K562 (cell line): ENCODE data around the gene HGS. TPM values are rescaled to one million over a fixed set of nuclear protein-coding genes. Genes with fewer than 3 reads are reported as not detected.

ENCODE experiments used
- ATAC-seq: fragments of 200-7000 bp; cut with Tn5 transposase; 3 replicates; pipeline ENCODE4 v1.9.1; 2020; ENCODE audit warnings: moderate library complexity
- BruUV-seq: library from RNA; stranded (reverse); fragments of 400-500 nt; replicated peaks from 2 replicates; lab custom pipeline; 2021; lab: Mats Ljungman, UMichigan
- CTCF ChIA-PET: fragments of 300-600 bp; formaldehyde crosslinking; extraction: SDS; loops from one replicate; lab custom pipeline; 2021; ENCODE audit warnings: low intra/inter-chr PET ratio; lab: Yijun Ruan, JAX
- POLR2A ChIA-PET: fragments of 300-600, 350-650 bp; sonication (Branson Sonifier 250); formaldehyde crosslinking; extraction: SDS; loops from one replicate; lab custom pipeline; 2021; ENCODE audit warnings: antibody characterized with exemption, inconsistent platforms; lab: Yijun Ruan, JAX
- DNase-seq, 4 experiments: peaks; one replicate each; pipeline versions ENCODE4 v3.0.0 to v3.0.0-alpha.2; 2011 to 2018; ENCODE audit warnings: low spot score in 3 of 4, mixed read lengths in 3 of 4; ENCODE audit errors: extremely low read depth in 1 of 4
- FAIRE-seq: peaks from 2 replicates; lab custom pipeline; 2011; peaks lifted over from hg19 to GRCh38; lab: Jason Lieb, UNC
- H2AFZ ChIP-seq: 2 replicates; pipeline ENCODE4 v1.6.0; 2011; ENCODE audit warnings: low read depth, low read length, control low read depth, inconsistent platforms
- H3K27ac ChIP-seq: fragments of 200-600 bp; 3 replicates; pipeline ENCODE4 v1.8.0; 2011; ENCODE audit warnings: low read depth, mild to moderate bottlenecking, control low read depth, inconsistent platforms, low read length, moderate library complexity, mixed read lengths; ENCODE audit errors: extremely low read depth
- H3K27me3 ChIP-seq, 2 experiments: fragments of 300-600 bp in 1 of 2; 2 replicates in 1 of 2; 3 replicates in 1 of 2; pipeline versions ENCODE4 v1.6.0 to v1.8.0; 2011; ENCODE audit warnings: inconsistent platforms in 2 of 2, low read length in 2 of 2, mild to moderate bottlenecking in 1 of 2, mixed read lengths in 1 of 2, moderate library complexity in 1 of 2; ENCODE audit not compliant: control insufficient read depth in 2 of 2, insufficient read depth in 2 of 2
- H3K36me3 ChIP-seq: fragments of 300-600 bp; 3 replicates; pipeline ENCODE4 v1.8.0; 2011; ENCODE audit warnings: mild to moderate bottlenecking, low read length, inconsistent platforms; ENCODE audit not compliant: control insufficient read depth, insufficient read depth
- H3K4me1 ChIP-seq, 2 experiments: fragments of 200-600 bp in 1 of 2; replicated peaks in 1 of 2; 2 replicates in 1 of 2; 3 replicates in 1 of 2; pipeline versions ENCODE4 v1.5.1 to v1.8.0; 2011; ENCODE audit warnings: inconsistent platforms in 2 of 2, low read length in 2 of 2, mild to moderate bottlenecking in 1 of 2, mixed read lengths in 1 of 2, moderate library complexity in 1 of 2; ENCODE audit not compliant: control insufficient read depth in 2 of 2, insufficient read depth in 2 of 2
- H3K4me2 ChIP-seq: 2 replicates; pipeline ENCODE4 v1.6.1; 2011; ENCODE audit warnings: low read length, control low read depth, inconsistent platforms, mixed read lengths; ENCODE audit not compliant: insufficient read depth
- H3K4me3 ChIP-seq: fragments of 200-600 bp; sonication (generic), shearing (Covaris generic); 2 replicates; pipeline ENCODE4 v1.5.1; 2016; ENCODE audit warnings: control low read depth, inconsistent platforms
- H3K79me2 ChIP-seq: fragments of 200-600 bp; 3 replicates; pipeline ENCODE4 v1.8.0; 2011; ENCODE audit warnings: low read length, inconsistent platforms; ENCODE audit not compliant: control insufficient read depth, insufficient read depth
- H3K9ac ChIP-seq, 2 experiments: 2 replicates each; pipeline versions ENCODE4 v1.6.0 to v1.6.1; 2011; ENCODE audit warnings: low read depth in 2 of 2, low read length in 2 of 2, control low read depth in 1 of 2, inconsistent platforms in 1 of 2, mild to moderate bottlenecking in 1 of 2, mixed read lengths in 1 of 2; ENCODE audit not compliant: insufficient read depth in 1 of 2
- H3K9me1 ChIP-seq: one replicate; pipeline ENCODE4 v1.6.0; 2011; ENCODE audit warnings: inconsistent platforms, mild to moderate bottlenecking, low read length, moderate library complexity; ENCODE audit not compliant: control insufficient read depth, insufficient read depth
- H3K9me3 ChIP-seq: replicated peaks from 2 replicates; pipeline ENCODE4 v1.5.1; 2011; ENCODE audit warnings: low read depth, low read length, inconsistent platforms; ENCODE audit not compliant: control insufficient read depth, insufficient read depth
- H4K20me1 ChIP-seq: replicated peaks from 2 replicates; pipeline ENCODE4 v1.6.1; 2011; ENCODE audit warnings: low read length, inconsistent platforms, mixed read lengths; ENCODE audit not compliant: control insufficient read depth, insufficient read depth
- MEIS2 ChIP-seq: fragments of 450-650 bp; IDR thresholded peaks from 2 replicates; pipeline ENCODE4 v1.6.1; 2014; ENCODE audit warnings: mild to moderate bottlenecking; ENCODE audit not compliant: partially characterized antibody
- RNF219 ChIP-seq: fragments of 250-450 bp; sonication (Bioruptor Pico); IDR thresholded peaks from 2 replicates; pipeline ENCODE4 v1.5.0; 2022; ENCODE audit warnings: mild to moderate bottlenecking
- STAG1 ChIP-seq: sonication (generic); formaldehyde crosslinking; IDR thresholded peaks from 2 replicates; pipeline ENCODE4 v1.5.0; 2020; ENCODE audit warnings: missing genetic modification reagents, borderline replicate concordance
- ZBED1 ChIP-seq: IDR thresholded peaks from 2 replicates; pipeline ENCODE4 v1.6.1; 2014
- ZBTB33 ChIP-seq: sonication (generic); formaldehyde crosslinking; IDR thresholded peaks from 2 replicates; pipeline ENCODE4 v1.8.1; 2023; ENCODE audit warnings: mild to moderate bottlenecking, missing genetic modification reagents
- ZNF24 ChIP-seq: fragments of 450-650 bp; IDR thresholded peaks from 2 replicates; pipeline ENCODE4 v1.6.1; 2016
- WGBS: fragments of 100-300 bp; shearing (Covaris generic); methylation state at CpG from one replicate; pipeline ENCODE4 v1.1.6; 2016; ENCODE audit warnings: low coverage, mixed read lengths; ENCODE audit not compliant: insufficient coverage; ENCODE audit errors: missing lambda C conversion rate; 5-methylcytosine and 5-hydroxymethylcytosine counted together
- in situ Hi-C: fragments of 300-500 bp; cut with MboI; formaldehyde crosslinking; loops from 4 replicates; pipeline ENCODE4 v1.15.0; 2018; ENCODE audit warnings: inconsistent platforms, mixed read lengths
- intact Hi-C: fragments of 100-400 bp; cut with micrococcal nuclease; formaldehyde crosslinking; loops from 2 replicates; pipeline ENCODE4 v1.14.2; 2022
- polyA plus RNA-seq, 8 experiments: library from polyadenylated mRNA; depleted of rRNA in 4 of 8; stranded (reverse) in 5 of 8; unstranded in 3 of 8; fragments of >200 nt; fragmentation: Nextera tagmentation in 2 of 8; fragmentation: Illumina TruSeq in 1 of 8; extraction: Ambion mirVana in 2 of 8; extraction: Trizol in 1 of 8; gene quantifications; 2 replicates each; pipeline versions ENCODE4 v1.2.1 to v1.2.3, GENCODE V29; 2011 to 2014; ENCODE audit warnings: inconsistent platforms in 1 of 8, missing spikeins in 1 of 8
- total RNA-seq, 7 experiments: library from RNA; depleted of rRNA in 6 of 7; stranded (reverse); fragments of >200 nt in 6 of 7; fragmentation: Illumina TruSeq in 2 of 7; extraction: Trizol in 2 of 7; gene quantifications; 2 replicates each; pipeline versions ENCODE4 v1.2.1 to v1.2.3, GENCODE V29; 2011 to 2021; ENCODE audit warnings: low replicate concordance in 1 of 7
- TF ChIP-seq, protein P1 (sequence below): fragments of 450-650 bp; conservative IDR thresholded peaks from 2 replicates; pipeline ENCODE4 v1.6.1; 2016; ENCODE audit warnings: missing genetic modification characterization, low read depth, mild to moderate bottlenecking, missing compliant biosample characterization, moderate library complexity
- TF ChIP-seq, protein P2 (sequence below): fragments of 250-450 bp; sonication (Bioruptor Pico); IDR thresholded peaks from 2 replicates; pipeline ENCODE4 v1.8.0; 2022; ENCODE audit warnings: inconsistent platforms, mild to moderate bottlenecking, moderate library complexity, borderline replicate concordance
- TF ChIP-seq, protein P3 (sequence below): sonication (generic); formaldehyde crosslinking; IDR thresholded peaks from 2 replicates; pipeline ENCODE4 v1.8.1; 2022; ENCODE audit warnings: missing genetic modification reagents

Gene HGS
- total and polyA plus RNA-seq, 9 of the 15 experiments (the other 6 are each of a cell fraction or from before 2014, with no cell fraction given): 3.9 to 176 (median 77.1) TPM

DNA sequence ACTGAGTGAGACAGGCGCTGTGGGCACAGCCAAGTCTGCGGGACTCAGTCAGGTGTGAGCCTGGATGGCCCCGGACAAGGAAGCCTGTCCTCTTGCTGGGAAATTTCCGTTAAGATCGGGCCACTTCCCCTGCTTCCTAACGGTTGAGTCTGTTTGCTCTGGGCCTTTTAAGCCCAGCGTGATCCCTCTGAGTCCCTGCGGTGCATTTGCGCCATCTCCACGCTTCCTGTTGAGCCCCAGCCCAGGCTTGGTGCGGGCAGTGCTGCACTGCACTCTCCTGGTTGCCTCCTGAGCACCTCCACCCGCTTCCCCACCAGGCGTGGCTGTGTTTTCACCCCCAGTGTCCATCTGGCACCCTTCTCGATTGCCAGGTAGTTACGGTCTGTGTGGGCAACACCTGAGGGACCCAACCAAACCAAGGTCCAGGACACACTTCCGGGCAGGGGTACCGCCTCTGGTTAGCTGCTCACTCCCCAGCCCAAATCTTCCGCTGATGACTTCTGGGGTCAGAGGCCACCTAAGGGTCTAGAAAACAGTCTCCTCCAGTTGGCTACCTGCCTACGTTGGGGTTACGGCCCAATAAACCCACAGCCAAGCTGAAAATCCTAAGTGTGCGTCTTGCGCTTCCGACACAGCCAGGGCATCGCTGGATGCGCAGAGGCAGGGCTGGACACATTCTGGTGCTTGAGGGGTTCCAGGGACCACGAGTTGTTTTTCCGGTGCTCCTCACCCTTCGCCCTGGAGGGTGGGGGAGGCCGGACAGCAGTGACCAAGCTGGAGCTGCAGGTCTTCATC lies 26.9 kb downstream of the HGS start:
- intact Hi-C loops (no loop called here), in situ Hi-C loops (no loop called here)
- Histone ChIP-seq H3K9me1 (peaks cover 2% of the 10 kb centered on the region), H3K27ac (peak overlapping the region; percentile 88), H3K36me3 (peaks cover 55% of the 10 kb centered on the region; the same call in 2 of the 3 replicates), H3K27me3 (no peaks in the 10 kb centered on the region), H3K9me3 (no peaks in the 10 kb centered on the region), H3K9ac (peak overlapping the region; percentile 80 to 81; a peak in 3 of 4 replicates), H3K4me3 (no peak overlapping the region), H3K79me2 (peaks cover 46% of the 10 kb centered on the region), H3K4me2 (peak overlapping the region; percentile 17; the same call in 1 of the 2 replicates), H3K4me1 (peaks cover 23 to 84% of the 10 kb centered on the region in 2 experiments), H4K20me1 (peaks cover 15% of the 10 kb centered on the region), H2AFZ (no peak overlapping the region)
- no peak for FAIRE-seq
- POLR2A ChIA-PET: interaction anchor here (0.6 to 5.2 kb wide), 5 partner anchors 7 to 406 kb away, joined by 3 to 59 read pairs (median 3); partner anchors contain the start of gene MRPL12
- WGBS: 58% methylated on average over 26 of the region's 29 CpGs
- CTCF ChIA-PET: no interaction called here
- no TSS peak for BruUV-seq
- DNase-seq: no peak
- ATAC-seq: no peak
- TF ChIP-seq ZBTB33 (peak; percentile 82), STAG1 (CRISPR knock-in tag) (no peak), ZNF24 (no peak), ZBED1 (peak; percentile 46; the same call in 1 of the 2 replicates), MEIS2 (no peak), RNF219 (CRISPR knock-in tag) (no peak)
- TF ChIP-seq, protein P1, sequence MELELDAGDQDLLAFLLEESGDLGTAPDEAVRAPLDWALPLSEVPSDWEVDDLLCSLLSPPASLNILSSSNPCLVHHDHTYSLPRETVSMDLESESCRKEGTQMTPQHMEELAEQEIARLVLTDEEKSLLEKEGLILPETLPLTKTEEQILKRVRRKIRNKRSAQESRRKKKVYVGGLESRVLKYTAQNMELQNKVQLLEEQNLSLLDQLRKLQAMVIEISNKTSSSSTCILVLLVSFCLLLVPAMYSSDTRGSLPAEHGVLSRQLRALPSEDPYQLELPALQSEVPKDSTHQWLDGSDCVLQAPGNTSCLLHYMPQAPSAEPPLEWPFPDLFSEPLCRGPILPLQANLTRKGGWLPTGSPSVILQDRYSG (tag): no peak
- TF ChIP-seq, protein P2, sequence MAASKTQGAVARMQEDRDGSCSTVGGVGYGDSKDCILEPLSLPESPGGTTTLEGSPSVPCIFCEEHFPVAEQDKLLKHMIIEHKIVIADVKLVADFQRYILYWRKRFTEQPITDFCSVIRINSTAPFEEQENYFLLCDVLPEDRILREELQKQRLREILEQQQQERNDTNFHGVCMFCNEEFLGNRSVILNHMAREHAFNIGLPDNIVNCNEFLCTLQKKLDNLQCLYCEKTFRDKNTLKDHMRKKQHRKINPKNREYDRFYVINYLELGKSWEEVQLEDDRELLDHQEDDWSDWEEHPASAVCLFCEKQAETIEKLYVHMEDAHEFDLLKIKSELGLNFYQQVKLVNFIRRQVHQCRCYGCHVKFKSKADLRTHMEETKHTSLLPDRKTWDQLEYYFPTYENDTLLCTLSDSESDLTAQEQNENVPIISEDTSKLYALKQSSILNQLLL (CRISPR knock-in tag): no peak
- TF ChIP-seq, protein P3, sequence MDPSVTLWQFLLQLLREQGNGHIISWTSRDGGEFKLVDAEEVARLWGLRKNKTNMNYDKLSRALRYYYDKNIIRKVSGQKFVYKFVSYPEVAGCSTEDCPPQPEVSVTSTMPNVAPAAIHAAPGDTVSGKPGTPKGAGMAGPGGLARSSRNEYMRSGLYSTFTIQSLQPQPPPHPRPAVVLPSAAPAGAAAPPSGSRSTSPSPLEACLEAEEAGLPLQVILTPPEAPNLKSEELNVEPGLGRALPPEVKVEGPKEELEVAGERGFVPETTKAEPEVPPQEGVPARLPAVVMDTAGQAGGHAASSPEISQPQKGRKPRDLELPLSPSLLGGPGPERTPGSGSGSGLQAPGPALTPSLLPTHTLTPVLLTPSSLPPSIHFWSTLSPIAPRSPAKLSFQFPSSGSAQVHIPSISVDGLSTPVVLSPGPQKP (CRISPR knock-in tag): no peak
